ENCODE data around the gene ARHGDIB. TPM values are rescaled to one million over a fixed set of nuclear protein-coding genes. Genes with fewer than 3 reads are reported as not detected.

The ARHGDIB gene
- total RNA-seq, 2 donors from 2014 or later: 23.5 to 38.5 TPM

- DNase-seq (no peak), ATAC-seq (peak; percentile 71)
- intact Hi-C loops (cut with DNase I, micrococcal nuclease): no loop called here
These were observed 594 bp downstream of the ARHGDIB start for GRCh38 chr12:14960548-14961465.

- intact Hi-C loops (cut with DNase I, micrococcal nuclease): no loop called here
These were observed 1.4 kb downstream of the ARHGDIB start for GRCh38 chr12:14959916-14960496.

DNA sequence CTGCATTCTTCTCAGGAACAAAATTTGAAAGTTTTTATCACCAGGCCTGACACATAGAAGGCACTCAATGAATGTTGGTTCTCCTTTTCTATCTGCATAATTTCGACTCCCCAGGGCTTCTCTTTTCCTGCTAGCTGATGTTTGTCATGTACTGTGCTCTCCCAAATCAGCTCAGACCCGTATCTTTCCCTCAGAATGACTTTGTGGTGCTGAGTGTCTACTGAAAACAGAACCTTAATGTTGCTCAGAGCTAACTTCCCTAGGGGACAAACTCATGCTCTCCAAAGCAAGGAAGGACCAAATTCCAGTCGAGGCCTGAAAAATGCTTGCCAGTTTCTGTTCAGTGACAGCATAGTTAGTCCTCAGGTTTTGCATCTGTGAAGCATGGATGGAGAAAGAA, 1.9 kb downstream of the ARHGDIB start:
- intact Hi-C loops (cut with DNase I, micrococcal nuclease): no loop called here
- ATAC-seq (no peak), DNase-seq (no peak)

More at GRCh38 chr12:14959916-14960496, 1.4 kb downstream of the ARHGDIB start:
- ATAC-seq (no peak), DNase-seq (no peak)

- DNase-seq (no peak), ATAC-seq (no peak)
- intact Hi-C loops (cut with DNase I, micrococcal nuclease): no loop called here
These were observed 2.3 kb downstream of the ARHGDIB start for GRCh38 chr12:14959126-14959440.

GRCh38 chr12:14958361-14959125, 2.9 kb downstream of the ARHGDIB start:
- intact Hi-C loops (cut with DNase I, micrococcal nuclease): no loop called here
- DNase-seq (no peak), ATAC-seq (no peak)

DNA sequence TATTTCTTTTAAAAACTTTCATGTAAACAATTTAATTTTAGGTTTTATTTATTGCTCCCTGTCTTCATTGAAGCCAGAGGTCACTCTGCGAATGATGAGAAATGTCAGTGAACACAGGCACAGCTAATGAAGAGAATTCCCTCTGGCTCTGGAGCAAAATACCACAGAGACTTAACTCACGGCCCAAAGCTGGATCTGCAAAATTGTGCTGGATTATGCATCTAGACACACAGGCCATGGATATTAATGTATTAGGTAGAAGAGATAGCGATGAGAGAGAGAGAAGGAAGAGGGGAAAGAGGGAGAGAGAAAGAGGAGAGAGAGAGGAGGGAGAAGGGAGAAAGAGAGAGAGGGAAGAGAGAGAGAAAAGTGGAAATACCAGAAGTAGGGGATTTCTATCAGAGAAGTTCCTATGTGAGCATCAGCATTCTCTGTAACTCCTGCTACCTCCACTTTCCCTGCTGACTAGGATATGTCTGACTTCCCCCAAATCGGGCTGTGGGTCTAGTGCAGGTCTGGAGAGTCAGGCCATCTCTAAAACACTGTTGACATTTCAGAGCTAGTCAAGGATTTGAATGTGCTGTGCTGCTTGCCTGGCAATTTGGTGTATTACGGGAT, 3.7 kb downstream of the ARHGDIB start:
- DNase-seq (no peak), ATAC-seq (no peak)
- intact Hi-C loops (cut with DNase I, micrococcal nuclease): no loop called here

DNA sequence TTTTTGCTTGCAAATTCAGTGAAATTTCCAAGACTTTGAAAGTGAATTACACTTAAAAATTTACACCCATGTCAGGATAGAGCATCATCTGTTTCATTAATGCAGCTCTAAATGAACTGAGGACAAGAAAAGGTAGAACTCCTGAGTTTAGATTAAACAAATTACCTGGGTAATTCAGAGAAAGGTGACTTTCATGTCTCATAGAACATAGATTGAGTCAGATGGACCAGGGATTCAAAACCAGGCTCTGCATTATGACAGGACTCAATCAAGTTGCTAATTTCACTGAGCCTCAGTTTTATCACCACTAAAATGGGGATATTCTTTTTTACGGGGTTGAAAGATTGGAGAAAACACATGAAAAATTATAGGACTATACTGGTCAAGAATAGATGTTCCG, 4.5 kb downstream of the ARHGDIB start:
- DNase-seq (no peak), ATAC-seq (no peak)
- intact Hi-C loops (cut with DNase I, micrococcal nuclease): no loop called here

DNA sequence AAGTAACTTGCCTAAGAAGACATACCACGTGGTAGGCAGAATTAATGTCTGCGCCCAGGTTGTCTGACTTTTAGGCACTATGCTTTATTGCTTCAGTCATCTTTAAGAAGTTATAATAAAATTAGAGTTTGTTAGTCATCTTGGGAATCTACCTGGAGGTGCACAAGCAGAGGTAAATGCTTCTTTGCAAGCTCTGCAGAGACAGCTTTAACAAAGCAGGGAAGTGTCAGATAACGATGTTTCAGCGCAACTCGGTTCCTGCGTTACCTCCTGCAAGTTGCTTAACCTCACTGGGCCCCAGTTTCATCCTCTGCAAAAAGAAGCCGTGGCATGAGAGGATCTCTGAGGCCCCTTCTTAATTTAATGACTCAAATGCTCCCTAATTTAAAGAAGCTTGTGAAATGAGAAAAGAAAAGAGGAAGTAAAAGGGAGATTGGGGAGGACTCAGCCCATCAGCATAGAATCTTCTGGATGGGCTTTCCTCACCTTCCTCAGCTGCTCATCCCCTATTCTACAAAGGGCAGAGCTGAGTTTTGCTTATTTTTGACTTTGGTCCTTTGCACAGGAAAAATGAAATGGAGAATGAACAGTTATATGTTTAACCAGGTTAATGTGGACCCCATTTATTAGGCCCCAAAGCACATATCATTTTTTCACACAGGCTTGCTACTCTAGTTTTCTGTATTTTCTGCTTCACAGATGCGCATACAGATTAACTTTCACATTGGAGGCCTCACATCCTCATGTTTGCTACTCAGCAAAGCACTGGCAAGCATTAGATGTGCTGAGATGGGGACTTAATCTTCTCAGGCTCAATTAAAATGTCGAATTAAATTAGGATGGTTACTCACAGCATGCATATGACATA, 5.1 kb downstream of the ARHGDIB start:
- DNase-seq (no peak), ATAC-seq (no peak)
- intact Hi-C loops (cut with DNase I, micrococcal nuclease): no loop called here

DNA sequence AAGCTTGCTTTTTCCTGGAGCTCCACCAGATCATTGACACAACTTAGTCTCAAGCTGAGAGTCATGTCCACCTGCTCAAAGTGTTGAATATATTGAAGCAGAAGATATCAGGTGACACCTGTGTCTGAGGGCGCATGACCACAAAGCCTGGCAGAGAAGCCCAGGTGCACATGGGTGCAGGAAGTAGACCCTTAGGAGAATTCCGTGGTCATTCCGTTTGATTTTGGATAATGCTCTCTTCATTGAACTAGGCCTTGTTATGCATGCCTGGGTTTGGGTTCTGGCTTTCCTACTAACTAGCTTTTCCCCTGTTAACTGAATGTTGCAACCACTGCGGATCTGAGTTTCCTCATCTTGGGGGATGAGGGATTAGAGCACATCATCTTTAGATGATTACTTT, 7.1 kb downstream of the ARHGDIB start:
- intact Hi-C loops (cut with DNase I, micrococcal nuclease): no loop called here
- no peak for ATAC-seq
- DNase-seq: no peak

DNA sequence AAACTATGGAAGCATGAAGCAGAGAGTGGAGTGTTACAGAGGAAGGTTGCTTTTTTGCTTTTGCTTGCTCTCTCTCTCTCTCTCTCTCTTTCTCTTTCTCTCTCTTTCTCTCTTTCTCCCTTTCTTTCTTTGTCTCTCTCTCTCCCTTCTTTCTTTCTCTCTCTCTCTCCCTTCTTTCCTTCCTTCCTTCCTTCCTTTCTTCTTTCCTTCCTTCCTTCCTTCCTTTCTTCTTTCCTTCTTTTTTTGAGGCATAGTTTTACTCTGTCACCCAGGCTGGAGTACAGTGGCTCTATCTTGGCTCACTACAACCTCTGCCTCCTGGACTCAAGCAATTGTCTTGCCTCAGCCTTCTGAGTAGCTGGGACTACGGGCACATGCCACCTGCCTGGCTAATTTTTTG, 7.6 kb downstream of the ARHGDIB start:
- no peak for ATAC-seq
- intact Hi-C loops (cut with DNase I, micrococcal nuclease): no loop called here
- DNase-seq: no peak

DNA sequence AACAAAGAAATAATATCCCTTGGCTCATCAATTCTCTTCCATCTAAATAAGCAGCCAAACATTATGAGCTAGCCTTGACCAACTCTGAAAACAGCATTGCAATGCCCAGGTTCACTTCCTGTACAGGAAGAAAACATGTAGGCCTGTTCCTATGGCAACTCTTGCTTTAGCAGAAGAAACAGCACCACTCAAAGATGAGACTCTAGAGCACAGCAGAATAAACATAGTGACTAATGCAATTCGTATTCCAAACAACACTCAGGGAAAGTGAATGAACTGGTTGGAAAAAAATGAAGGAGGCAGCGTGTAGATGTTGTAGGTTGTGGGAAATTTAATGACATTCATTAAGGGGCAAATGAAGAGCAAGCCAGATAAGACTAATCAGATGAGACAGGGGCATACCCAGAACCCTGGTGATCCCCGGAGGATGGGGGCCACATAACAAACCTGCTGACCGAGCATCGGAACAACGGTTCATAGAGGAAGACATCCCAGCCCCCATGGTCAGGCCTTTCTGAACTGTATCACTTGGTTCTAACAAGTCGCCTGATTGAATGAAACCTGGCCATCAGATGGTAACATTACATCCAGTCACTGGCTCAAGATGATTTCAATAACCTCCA, 9.0 kb downstream of the ARHGDIB start:
- intact Hi-C loops (cut with DNase I, micrococcal nuclease): no loop called here

GRCh38 chr12:14951851-14952250, 9.6 kb downstream of the ARHGDIB start:
- DNase-seq: no peak
- intact Hi-C loops (cut with DNase I, micrococcal nuclease): no loop called here
- no peak for ATAC-seq

More for the DNA sequence above, 9.0 kb downstream of the ARHGDIB start:
- no peak for DNase-seq
- peak; percentile 71 for ATAC-seq

- peak in 1 of 2 donors; percentile 57 for DNase-seq
- peak; percentile 91 for ATAC-seq
- intact Hi-C loops (cut with DNase I, micrococcal nuclease): no loop called here
These were observed 10.2 kb downstream of the ARHGDIB start for GRCh38 chr12:14950982-14951746.

- no peak for DNase-seq
- intact Hi-C loops (cut with DNase I, micrococcal nuclease): no loop called here
- no peak for ATAC-seq
These were observed 11.0 kb downstream of the ARHGDIB start for GRCh38 chr12:14950421-14950820.

DNA sequence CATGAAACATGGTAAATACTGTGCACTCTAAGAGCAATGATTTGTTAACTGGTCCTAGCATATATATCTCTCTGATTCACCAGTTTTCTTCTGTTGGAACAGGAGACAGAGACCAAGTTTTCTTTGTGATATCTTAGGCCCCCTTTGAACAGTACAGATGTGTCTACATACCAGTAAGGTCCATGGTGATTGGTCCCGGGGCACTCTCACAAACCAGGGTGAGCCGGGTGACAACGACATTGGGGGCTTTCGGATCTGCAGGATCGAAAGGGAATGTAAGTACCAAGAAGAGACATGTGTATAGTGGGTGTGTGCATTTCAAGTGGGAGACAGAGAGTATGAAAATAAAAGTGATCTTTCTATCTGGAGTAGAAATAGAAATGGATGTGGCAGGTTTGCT, 11.8 kb downstream of the ARHGDIB start:
- no peak for DNase-seq
- no peak for ATAC-seq
- intact Hi-C loops (cut with DNase I, micrococcal nuclease): no loop called here

GRCh38 chr12:14948672-14949071, 12.7 kb downstream of the ARHGDIB start:
- DNase-seq: no peak
- intact Hi-C loops (cut with DNase I, micrococcal nuclease): no loop called here

DNA sequence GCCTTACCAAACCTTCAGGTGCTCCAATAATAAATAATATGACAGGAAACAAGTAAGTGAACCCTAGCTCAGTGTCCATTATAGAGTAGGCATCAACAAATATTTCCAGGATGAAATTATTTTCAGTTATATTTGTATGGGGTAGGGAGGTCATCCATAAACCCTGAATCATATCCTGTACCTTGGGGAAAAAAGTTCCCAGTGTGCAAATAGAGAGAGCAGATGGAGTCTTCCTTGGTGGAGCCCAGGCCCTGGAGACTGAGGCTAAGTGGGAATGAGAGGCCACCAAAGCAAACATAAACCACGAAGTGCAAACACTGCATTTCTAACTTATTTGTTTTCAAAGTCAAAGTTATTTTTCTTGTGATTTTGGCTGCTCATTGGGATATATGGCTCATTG, 14.5 kb downstream of the ARHGDIB start:
- no peak for DNase-seq
- intact Hi-C loops (cut with DNase I, micrococcal nuclease): no loop called here
- ATAC-seq: no peak

More at GRCh38 chr12:14948672-14949071, 12.7 kb downstream of the ARHGDIB start:
- ATAC-seq: peak; percentile 65
